Fibroblast of skin of left biceps (primary cell): ENCODE data around the gene METTL15.
"Not testable (repeated sequence)": the region's sequence is repeated elsewhere in the genome, so short reads cannot be mapped to it uniquely, and the experiment has no call there.

Experiments
- DNase-seq, 2 experiments: peaks; one replicate each; pipeline ENCODE4 v3.0.0-alpha.2; 2013; ENCODE audit warnings: low read depth in 2 of 2

Gene METTL15

GRCh38 chr11:28209906-28210305 is 101.7 kb downstream of the METTL15 start:
- DNase-seq: peak; percentile 9 to 10

- not testable (repeated sequence) for DNase-seq
These were observed 113.9 kb downstream of the METTL15 start for GRCh38 chr11:28222063-28222462.

- no peak for DNase-seq
These were observed 115.4 kb downstream of the METTL15 start for GRCh38 chr11:28223577-28223976.

GRCh38 chr11:28223994-28224393 is 115.8 kb downstream of the METTL15 start:
- no peak for DNase-seq

- no peak for DNase-seq
These were observed 119.3 kb downstream of the METTL15 start for GRCh38 chr11:28227460-28227859.

- peak; percentile 24 to 31 for DNase-seq
These were observed 120.2 kb downstream of the METTL15 start for GRCh38 chr11:28228196-28228895.

- DNase-seq: no peak
These were observed 123.3 kb downstream of the METTL15 start for GRCh38 chr11:28231475-28231874.

- no peak for DNase-seq
These were observed 124.5 kb downstream of the METTL15 start for GRCh38 chr11:28232649-28233048.

- DNase-seq: no peak
These were observed 133.6 kb downstream of the METTL15 start for GRCh38 chr11:28241760-28242159.

GRCh38 chr11:28242596-28242995 is 134.4 kb downstream of the METTL15 start:
- DNase-seq: no peak

- no peak for DNase-seq
These were observed 134.9 kb downstream of the METTL15 start for GRCh38 chr11:28243061-28243460.

GRCh38 chr11:28243581-28243980 is 135.4 kb downstream of the METTL15 start:
- peak; percentile 68 to 77 for DNase-seq

GRCh38 chr11:28245131-28245530 is 136.9 kb downstream of the METTL15 start:
- peak; percentile 36 to 47 for DNase-seq

GRCh38 chr11:28250192-28250591 is 142.0 kb downstream of the METTL15 start:
- no peak for DNase-seq

- no peak for DNase-seq
These were observed 143.1 kb downstream of the METTL15 start for GRCh38 chr11:28251257-28251656.

- DNase-seq: no peak
These were observed 149.6 kb downstream of the METTL15 start for GRCh38 chr11:28257761-28258160.

GRCh38 chr11:28259177-28259843 is 151.1 kb downstream of the METTL15 start:
- no peak for DNase-seq

GRCh38 chr11:28268925-28269324 is 160.7 kb downstream of the METTL15 start:
- DNase-seq: no peak

GRCh38 chr11:28269586-28269985 is 161.4 kb downstream of the METTL15 start:
- no peak for DNase-seq

GRCh38 chr11:28272247-28272646 is 164.1 kb downstream of the METTL15 start:
- DNase-seq: not testable (repeated sequence)

GRCh38 chr11:28274216-28274615 is 166.0 kb downstream of the METTL15 start:
- DNase-seq: no peak

- DNase-seq: no peak
These were observed 176.0 kb downstream of the METTL15 start for GRCh38 chr11:28284196-28284595.

GRCh38 chr11:28289444-28289843 is 181.3 kb downstream of the METTL15 start:
- DNase-seq: no peak
